GM23248 (cell line): ENCODE measurements around the gene UGT1A5. TPM values are rescaled to one million over a fixed set of nuclear protein-coding genes. Genes with fewer than 3 reads are reported as not detected.

Experiments
- DNase-seq: peaks from one replicate; pipeline ENCODE4 v3.0.0-alpha.2; 2015
- H2AFZ ChIP-seq: fragments of 200-600 bp; sonication (generic); 2 replicates; pipeline ENCODE4 v1.6.1; 2016; ENCODE audit warnings: antibody characterized with exemption
- H3F3A ChIP-seq: fragments of 200-600 bp; sonication (generic); 2 replicates; pipeline ENCODE4 v1.6.1; 2016; ENCODE audit warnings: mild to moderate bottlenecking, antibody characterized with exemption, mixed run types; ENCODE audit not compliant: insufficient read depth
- H3K27ac ChIP-seq: fragments of 200-600 bp; sonication (generic); 2 replicates; pipeline ENCODE4 v1.5.1; 2016; ENCODE audit warnings: mild to moderate bottlenecking
- H3K27me3 ChIP-seq: fragments of 200-600 bp; sonication (generic); replicated peaks from 2 replicates; pipeline ENCODE4 v1.6.1; 2016; ENCODE audit warnings: mild to moderate bottlenecking; ENCODE audit not compliant: insufficient read depth
- H3K36me3 ChIP-seq: fragments of 200-600 bp; sonication (generic); 2 replicates; pipeline ENCODE4 v1.6.1; 2016; ENCODE audit warnings: low read depth, mild to moderate bottlenecking
- H3K4me1 ChIP-seq: fragments of 200-600 bp; sonication (generic); 2 replicates; pipeline ENCODE4 v1.6.1; 2016; ENCODE audit warnings: mild to moderate bottlenecking; ENCODE audit not compliant: insufficient read depth
- H3K4me2 ChIP-seq: fragments of 200-600 bp; sonication (generic); one replicate; pipeline ENCODE4 v1.6.1; 2016; ENCODE audit warnings: mild to moderate bottlenecking; ENCODE audit not compliant: unreplicated experiment
- H3K4me3 ChIP-seq: fragments of 200-600 bp; sonication (generic); 2 replicates; pipeline ENCODE4 v1.5.1; 2016; ENCODE audit warnings: mild to moderate bottlenecking
- H3K79me2 ChIP-seq: fragments of 200-600 bp; sonication (generic); 2 replicates; pipeline ENCODE4 v1.6.1; 2016; ENCODE audit warnings: mild to moderate bottlenecking; ENCODE audit not compliant: insufficient read depth
- H3K9ac ChIP-seq: fragments of 200-600 bp; sonication (generic); 2 replicates; pipeline ENCODE4 v1.6.1; 2016; ENCODE audit warnings: mild to moderate bottlenecking
- H3K9me2 ChIP-seq: fragments of 200-600 bp; sonication (generic); 2 replicates; pipeline ENCODE4 v1.6.1; 2016; ENCODE audit warnings: mixed run types, mild to moderate bottlenecking, moderate library complexity; ENCODE audit not compliant: insufficient read depth
- H3K9me3 ChIP-seq: fragments of 200-600 bp; sonication (generic); one replicate; pipeline ENCODE4 v1.6.1; 2017; ENCODE audit warnings: low read depth
- H4K20me1 ChIP-seq: fragments of 200-600 bp; sonication (generic); 2 replicates; pipeline ENCODE4 v1.6.0; 2016; ENCODE audit not compliant: insufficient read depth
- EZH2 ChIP-seq: fragments of 200-600 bp; sonication (generic); IDR thresholded peaks from 2 replicates; pipeline ENCODE4 v1.6.1; 2018; ENCODE audit warnings: antibody characterized with exemption, mild to moderate bottlenecking; ENCODE audit not compliant: insufficient read depth, poor library complexity, severe bottlenecking
- EZH2phosphoT487 ChIP-seq: fragments of 200-600 bp; sonication (generic); IDR thresholded peaks from 2 replicates; pipeline ENCODE4 v1.6.1; 2018; ENCODE audit warnings: antibody characterized with exemption, moderate library complexity, mild to moderate bottlenecking, low read depth; ENCODE audit not compliant: insufficient read depth
- WGBS, 2 experiments: methylation state at CpG; one replicate each; pipeline ENCODE4 v1.1.6; 2015 to 2017; ENCODE audit warnings: low lambda C conversion rate in 2 of 2, low coverage in 1 of 2; ENCODE audit errors: missing lambda C conversion rate in 2 of 2; 5-methylcytosine and 5-hydroxymethylcytosine counted together
- in situ Hi-C: fragments of 300-500 bp; cut with MboI; formaldehyde crosslinking; loops from 2 replicates; pipeline ENCODE4 v1.15.0; 2020
- polyA plus RNA-seq: library from polyadenylated mRNA; unstranded; fragments of >200 nt; fragmentation: Nextera tagmentation; extraction: Ambion mirVana; gene quantifications from 2 replicates; pipeline ENCODE4 v1.2.1, GENCODE V29; 2016
- total RNA-seq: library from RNA; depleted of rRNA; stranded (reverse); fragments of >200 nt; shearing (Covaris generic); gene quantifications from 2 replicates; pipeline ENCODE4 v1.2.3, GENCODE V29; 2014

The UGT1A5 gene
- total and polyA plus RNA-seq, 2 experiments from 2014 or later = not detected

DNA sequence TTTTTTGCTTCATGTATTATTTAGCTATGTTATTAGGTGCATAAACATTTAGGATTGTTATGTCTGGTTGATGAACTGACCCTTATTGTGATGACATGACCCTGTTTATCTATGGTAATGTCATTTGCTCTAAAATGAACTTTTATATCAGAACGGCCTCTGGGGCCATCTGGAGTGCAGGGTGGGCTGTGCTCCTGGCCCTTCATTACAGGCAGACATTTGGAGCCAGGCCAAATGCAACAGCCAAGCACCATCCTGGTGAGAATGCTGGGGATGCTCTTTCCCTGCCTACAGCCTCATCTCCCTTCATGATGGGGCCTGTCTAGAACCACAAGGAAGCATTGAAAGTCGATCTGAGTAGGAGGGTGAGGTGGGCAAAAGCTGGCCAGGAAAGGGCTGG lies 103.6 kb downstream of the UGT1A5 start:
- Histone ChIP-seq H2AFZ (no peak overlapping the region), H3K4me2 (no peak overlapping the region), H3K36me3 (no peaks in the 10 kb centered on the region), H3F3A (no peaks in the 10 kb centered on the region), H3K27ac (no peak overlapping the region), H3K4me1 (peaks cover 3% of the 10 kb centered on the region; the same call in 1 of the 2 replicates), H4K20me1 (no peaks in the 10 kb centered on the region), H3K79me2 (no peaks in the 10 kb centered on the region), H3K9me3 (no peaks in the 10 kb centered on the region), H3K27me3 (peaks cover 8% of the 10 kb centered on the region), H3K9ac (no peak overlapping the region), H3K4me3 (no peak overlapping the region), H3K9me2 (no peaks in the 10 kb centered on the region)
- WGBS, 2 experiments = 25 to 26% methylated on average over 2 of the region's 2 CpGs
- TF ChIP-seq EZH2phosphoT487 (no peak), EZH2 (no peak)
- no peak for DNase-seq
- in situ Hi-C loops = no loop called here

- Histone ChIP-seq H3K79me2 (no peaks in the 10 kb centered on the region), H3K4me1 (peaks cover 3% of the 10 kb centered on the region; the same call in 1 of the 2 replicates), H2AFZ (no peak overlapping the region), H3K9ac (no peak overlapping the region), H3K9me3 (no peaks in the 10 kb centered on the region), H3F3A (no peaks in the 10 kb centered on the region), H3K4me2 (no peak overlapping the region), H3K36me3 (no peaks in the 10 kb centered on the region), H3K4me3 (no peak overlapping the region), H3K9me2 (no peaks in the 10 kb centered on the region), H3K27me3 (peaks cover 12% of the 10 kb centered on the region), H3K27ac (no peak overlapping the region), H4K20me1 (no peaks in the 10 kb centered on the region)
- no peak for TF ChIP-seq EZH2
- no peak for TF ChIP-seq EZH2phosphoT487
- 65 to 68% methylated on average over 4 of the region's 4 CpGs for WGBS, 2 experiments
- in situ Hi-C loops = no loop called here
- no peak for DNase-seq
Measured at GRCh38 chr2:233816771-233817170, 104.1 kb downstream of the UGT1A5 start.

- Histone ChIP-seq H3K36me3 (no peaks in the 10 kb centered on the region), H3K9ac (no peak overlapping the region), H4K20me1 (no peaks in the 10 kb centered on the region), H3K9me2 (no peaks in the 10 kb centered on the region), H3K79me2 (no peaks in the 10 kb centered on the region), H3K27me3 (peaks cover 12% of the 10 kb centered on the region), H3K4me3 (no peak overlapping the region), H3K4me2 (no peak overlapping the region), H3K9me3 (no peaks in the 10 kb centered on the region), H3K27ac (no peak overlapping the region), H3K4me1 (peaks cover 3% of the 10 kb centered on the region; the same call in 1 of the 2 replicates), H2AFZ (no peak overlapping the region), H3F3A (no peaks in the 10 kb centered on the region)
- in situ Hi-C loops = no loop called here
- WGBS, 2 experiments = 45% methylated on average over 3 of the region's 3 CpGs
- TF ChIP-seq EZH2phosphoT487 = no peak
- no peak for TF ChIP-seq EZH2
- DNase-seq = peak; percentile 35
Measured at GRCh38 chr2:233817361-233817911, 104.7 kb downstream of the UGT1A5 start.

GRCh38 chr2:233817995-233818638 lies 105.4 kb downstream of the UGT1A5 start:
- DNase-seq = no peak
- no peak overlapping the region for H3K4me3 ChIP-seq
- peaks cover 12% of the 10 kb centered on the region for H3K27me3 ChIP-seq
- H3K4me1 ChIP-seq = peaks cover 3% of the 10 kb centered on the region; the same call in 1 of the 2 replicates
- H3K9me3 ChIP-seq = no peaks in the 10 kb centered on the region
- WGBS, 2 experiments = 65 to 76% methylated on average over 10 to 11 of the region's 11 CpGs
- no peak overlapping the region for H3K27ac ChIP-seq
- H2AFZ ChIP-seq = no peak overlapping the region
- no peaks in the 10 kb centered on the region for H3K79me2 ChIP-seq
- no peaks in the 10 kb centered on the region for H3F3A ChIP-seq
- no peaks in the 10 kb centered on the region for H3K9me2 ChIP-seq
- in situ Hi-C loops = no loop called here
- H4K20me1 ChIP-seq = no peaks in the 10 kb centered on the region
- TF ChIP-seq EZH2 (no peak), EZH2phosphoT487 (no peak)
- H3K9ac ChIP-seq = no peak overlapping the region
- H3K36me3 ChIP-seq = no peaks in the 10 kb centered on the region
- H3K4me2 ChIP-seq = no peak overlapping the region
